Activated CD8-positive, alpha-beta memory T cell treated with anti-CD3 and anti-CD28 coated beads, Interleukin-2, amount 50 U/mL, for 24 hours (primary cell): ENCODE data around the gene KIAA1217.
"Not testable (repeated sequence)": the region's sequence is repeated elsewhere in the genome, so short reads cannot be mapped to it uniquely, and the experiment has no call there.

Experiments used
- DNase-seq: peaks from one replicate; pipeline ENCODE4 v3.0.0-alpha.2; 2020; ENCODE audit errors: extremely low read depth

The KIAA1217 gene

DNA sequence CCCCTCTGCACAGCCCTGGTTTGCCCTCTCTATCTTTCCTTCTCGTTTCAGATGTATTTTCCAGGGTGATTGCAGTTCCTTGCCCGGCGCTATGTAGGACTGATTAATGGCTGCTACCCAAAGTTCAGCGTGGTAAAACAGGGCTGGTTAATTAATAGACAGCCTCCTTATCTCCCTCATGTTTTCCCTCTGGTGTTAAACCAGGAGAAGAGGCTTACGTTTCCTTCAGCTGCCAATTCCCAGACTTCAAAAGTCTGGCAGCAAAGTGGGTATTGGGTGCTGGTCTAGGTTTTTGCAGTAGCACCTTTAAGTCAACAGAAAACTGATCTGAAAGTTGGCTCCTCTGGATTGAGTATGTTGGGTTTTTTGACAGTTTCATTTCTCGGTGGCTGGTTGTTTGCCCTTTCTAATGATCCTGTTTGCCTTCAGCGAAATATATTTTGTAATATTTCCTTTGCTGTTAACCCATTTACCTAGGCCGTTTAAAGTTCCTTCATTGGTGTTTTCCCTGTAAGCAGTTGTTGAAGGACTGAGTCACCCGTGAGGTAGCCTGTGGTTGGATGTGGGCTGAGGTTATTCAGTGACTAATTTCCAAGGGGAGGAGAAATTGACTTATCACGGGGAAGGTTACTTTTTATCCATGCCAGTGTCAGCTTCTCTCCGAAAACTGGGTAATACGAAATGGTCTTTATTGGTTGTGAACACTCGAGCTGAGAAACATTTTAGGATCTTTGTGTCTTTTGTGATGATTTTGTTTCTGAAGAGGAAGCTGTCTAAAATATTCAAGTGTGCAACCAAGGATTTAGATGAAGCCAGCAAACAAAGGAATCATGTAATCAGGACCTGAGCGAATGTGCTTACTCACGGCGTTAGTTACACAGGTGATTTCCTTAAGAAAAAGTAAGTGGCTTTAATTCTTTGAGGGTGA is 257.2 kb downstream of the KIAA1217 start:
- DNase-seq = no peak

DNA sequence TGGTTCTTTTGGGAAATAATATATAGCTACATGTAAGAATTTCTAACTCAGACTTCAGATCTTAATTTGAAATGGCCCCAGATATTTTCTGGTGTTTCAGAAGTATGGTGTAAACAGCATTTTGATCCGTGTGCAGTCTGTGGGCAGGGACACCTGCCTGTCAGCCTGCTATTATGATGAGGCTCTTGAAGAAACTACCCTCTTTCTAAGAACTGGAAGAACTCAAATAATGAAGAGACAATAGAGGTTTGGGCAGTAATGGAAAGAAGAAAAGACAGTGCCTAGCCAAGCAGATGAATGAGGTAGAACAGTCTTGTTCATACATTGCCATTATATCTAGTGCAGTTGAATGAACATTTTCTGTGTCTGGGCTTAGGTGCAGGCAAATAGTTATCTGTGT is 258.2 kb downstream of the KIAA1217 start:
- no peak for DNase-seq

DNA sequence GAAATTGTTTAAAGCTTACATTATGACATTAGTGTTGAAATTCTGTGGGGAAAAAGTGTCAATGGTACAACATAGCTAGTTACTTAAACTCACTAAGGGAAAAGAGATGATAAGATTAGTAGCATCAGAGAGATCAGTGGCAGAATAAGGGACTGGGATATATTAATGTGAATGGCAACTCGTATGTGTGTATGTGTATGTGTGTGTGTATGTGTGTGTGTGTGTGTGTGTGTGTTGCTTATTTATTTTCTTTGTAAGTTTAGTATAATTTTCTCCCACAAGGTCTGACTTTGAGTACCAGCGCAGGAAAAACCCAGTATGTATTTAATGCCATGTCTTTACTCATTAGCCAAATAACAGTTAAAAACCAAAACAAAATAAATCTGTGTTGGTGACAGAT is 258.7 kb downstream of the KIAA1217 start:
- no peak for DNase-seq

DNA sequence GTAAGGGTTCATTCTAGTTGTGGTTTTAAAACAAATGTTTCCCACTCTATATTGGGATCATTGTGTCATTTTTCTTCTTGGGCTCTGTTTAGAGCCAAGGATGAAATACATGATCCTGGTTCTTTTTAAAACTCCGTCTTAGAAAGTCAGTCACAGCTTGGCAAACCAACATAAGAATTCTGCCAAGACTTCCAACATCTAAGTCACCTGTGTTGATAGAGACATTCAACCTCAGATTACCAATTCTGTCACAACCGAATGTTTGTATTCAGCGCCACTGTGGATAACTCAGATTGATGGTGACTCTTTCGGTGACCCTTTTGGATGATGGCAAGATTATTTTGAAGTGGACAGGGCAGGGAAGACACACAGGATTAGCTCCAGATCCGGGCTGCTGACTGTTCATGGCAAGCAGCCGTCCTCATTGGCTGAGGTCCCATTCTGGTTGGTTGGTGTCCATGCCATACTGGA is 259.4 kb downstream of the KIAA1217 start:
- no peak for DNase-seq

DNA sequence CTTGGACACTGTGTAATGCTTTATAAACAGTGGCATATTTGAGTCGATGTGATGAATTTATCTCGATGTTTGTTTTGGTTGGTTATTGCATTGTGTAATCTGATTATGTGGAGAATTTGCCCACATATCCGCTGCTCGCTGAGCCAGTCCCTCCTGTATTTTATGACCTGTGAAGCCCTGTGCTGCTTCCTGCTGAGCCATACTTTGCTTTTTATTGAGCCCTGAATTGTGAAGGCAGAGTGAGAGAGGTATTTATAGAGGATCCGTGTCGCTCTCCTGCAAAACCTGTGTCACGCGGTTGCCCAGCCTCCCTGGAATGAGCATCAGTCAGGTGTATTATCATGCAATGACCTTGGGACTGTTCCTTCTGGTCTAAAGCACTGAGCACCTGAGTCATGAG is 261.1 kb downstream of the KIAA1217 start:
- DNase-seq = no peak

DNA sequence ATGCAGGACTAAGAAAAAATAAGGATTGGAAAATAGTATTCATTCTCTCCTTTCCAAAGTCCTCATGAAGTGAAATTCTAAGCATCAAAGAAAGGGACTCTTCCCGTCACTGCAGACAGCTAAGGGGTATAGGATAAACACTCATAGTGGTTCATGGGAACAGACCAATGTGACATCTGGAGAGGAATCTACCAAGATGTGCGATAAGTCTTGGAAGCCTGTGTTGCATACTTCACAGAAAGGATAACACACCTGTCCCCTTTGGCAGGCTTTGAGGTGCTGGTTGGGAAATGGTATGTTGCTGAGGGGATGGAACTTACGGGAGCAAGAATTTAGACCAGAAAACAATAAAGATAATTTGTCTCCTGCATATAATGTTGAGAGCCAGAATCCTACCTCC is 266.7 kb downstream of the KIAA1217 start:
- no peak for DNase-seq

DNA sequence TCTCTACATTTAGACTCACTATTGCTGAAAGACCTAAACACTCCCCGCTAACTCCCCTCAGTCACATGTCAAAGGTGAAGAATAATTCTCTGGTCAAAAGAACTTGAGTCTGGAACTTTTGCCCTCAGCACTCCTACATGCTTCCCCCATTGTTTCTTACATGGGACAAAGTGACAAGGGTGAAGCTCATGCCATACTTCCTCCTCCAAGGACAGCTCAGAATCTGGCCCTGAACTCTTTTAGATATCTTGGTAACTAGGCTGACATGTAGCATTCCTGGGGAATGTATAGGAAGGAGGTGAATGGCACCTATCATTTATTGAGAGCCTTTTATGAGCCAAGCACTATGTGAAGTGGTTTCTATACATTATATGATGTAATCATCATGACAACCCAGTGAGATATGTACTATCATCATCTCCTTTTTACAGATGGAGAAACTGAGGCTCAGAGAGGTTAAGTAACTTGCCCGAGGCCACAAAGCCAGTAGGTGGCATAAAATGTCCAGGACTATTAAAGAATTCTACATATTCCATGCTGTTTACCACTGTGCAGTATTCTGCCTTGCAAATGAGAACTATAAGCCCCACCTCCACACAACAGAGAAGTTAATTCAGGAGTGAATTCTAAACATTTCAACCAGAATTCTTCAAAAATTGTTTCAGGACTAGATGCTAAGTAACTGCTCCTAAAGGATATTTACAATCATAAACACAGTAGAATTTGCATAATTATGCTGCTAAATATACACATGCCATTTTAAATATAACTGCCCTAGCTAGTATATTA is 268.2 kb downstream of the KIAA1217 start:
- no peak for DNase-seq

DNA sequence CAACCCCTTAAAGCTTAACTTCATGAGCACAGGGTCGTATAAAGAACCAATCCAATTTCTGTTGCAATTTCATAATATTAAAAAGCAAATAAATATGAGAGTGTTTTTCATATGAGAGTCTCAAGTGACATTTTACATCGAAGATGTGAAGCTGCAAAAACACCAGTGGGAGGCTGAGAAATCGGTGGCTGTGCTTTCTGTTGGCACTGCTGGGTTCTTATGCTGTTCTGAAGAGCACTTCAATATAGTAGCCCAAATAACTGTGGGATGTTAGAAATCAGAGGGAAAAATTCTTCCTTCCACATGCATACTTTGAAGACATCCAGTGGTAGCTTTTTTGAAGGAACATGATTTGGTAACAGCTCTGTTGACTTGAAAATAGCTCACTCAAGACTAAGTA is 269.0 kb downstream of the KIAA1217 start:
- DNase-seq = no peak

DNA sequence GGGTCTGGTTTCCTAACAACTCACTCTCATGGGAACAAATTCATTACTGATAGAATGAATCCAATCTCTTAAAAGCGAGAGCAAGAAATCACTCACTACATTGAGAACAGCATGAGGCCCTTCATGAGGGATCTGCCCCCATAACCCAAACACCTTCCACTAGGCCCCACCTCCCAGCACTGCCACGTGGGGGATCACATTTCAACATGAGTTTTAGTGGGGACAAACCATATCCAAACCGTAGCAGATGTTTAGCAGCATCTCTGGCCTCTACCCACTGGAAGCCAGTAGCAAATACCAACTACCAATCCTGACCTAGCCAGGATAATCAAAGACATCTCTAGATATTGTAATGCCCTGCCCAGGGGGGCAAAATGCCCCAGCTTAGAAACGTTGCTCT is 270.9 kb downstream of the KIAA1217 start:
- no peak for DNase-seq

DNA sequence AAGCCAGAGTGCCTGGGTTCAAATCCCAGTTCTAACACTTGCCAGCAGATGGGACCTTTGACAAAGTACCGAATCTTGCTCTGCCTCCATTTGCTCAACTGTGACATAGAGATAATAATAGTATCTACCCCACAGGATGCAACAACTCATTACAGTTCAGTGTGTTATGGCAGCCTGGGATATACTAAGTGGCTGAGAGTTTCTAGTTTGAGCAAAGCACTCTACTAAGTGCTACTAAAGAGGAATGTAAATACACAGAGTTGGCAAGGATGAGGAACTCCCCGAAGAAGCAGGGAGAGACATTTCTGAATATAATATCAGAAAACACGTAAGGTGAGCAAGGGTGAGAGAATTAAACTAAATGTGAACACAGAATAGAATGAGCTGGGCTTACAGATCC is 271.5 kb downstream of the KIAA1217 start:
- DNase-seq = no peak

DNA sequence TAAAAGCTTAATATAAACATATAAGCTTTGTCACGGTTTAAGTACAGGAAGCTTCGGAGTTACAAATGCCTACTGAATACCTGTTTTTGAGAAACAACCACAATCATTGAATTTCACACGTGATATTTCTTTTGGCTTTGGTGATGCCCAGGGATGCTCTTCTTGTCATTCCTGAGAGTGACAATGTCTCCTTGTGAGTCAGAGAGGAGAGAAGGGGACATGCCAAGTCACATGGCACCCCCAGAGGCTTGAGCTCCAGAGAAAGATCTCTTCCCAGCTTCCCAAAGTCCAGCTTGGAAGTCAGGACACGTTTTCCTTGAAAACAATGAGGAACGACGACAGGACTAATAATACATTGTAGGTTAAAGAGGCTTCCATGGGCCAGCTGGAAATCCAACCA is 272.3 kb downstream of the KIAA1217 start:
- no peak for DNase-seq

DNA sequence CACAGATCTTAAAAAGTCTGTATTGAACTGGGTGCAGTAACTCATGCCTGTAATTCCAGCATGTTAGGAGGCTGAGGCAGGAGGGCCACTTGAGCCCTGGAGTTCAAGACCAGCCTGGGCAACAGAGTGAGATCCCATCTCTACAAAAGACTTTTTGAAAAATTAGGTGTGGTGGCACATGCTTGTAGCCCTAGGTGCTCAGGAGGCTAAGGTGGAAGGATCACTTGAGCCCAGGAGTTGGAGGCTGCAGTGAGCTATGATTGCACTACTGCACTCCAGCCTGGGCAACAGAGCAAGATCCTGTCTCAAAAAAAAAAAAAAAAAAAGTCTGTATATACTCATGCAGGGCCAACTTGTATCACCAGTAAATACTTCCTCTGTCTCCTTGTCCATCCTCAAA is 273.8 kb downstream of the KIAA1217 start:
- DNase-seq = not testable (repeated sequence)

DNA sequence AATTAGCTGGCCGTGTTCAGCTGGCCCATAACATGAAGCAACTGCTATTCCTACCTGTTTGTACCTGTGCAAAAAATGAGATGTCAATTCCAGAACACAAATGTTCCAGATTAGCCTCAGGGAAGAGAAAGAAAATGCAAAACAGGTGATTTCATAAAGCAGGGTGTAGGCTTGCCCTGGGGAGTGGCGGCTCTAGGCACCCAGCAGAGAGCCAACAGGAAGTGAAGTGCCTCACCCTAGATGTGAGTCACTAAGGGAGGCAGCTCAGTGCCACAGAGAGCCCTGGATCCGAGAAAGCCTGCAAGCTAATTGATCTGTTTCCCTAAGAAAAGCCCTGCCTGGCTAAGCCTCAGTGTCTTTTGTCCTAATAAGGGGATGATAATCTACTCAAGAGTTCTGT is 274.8 kb downstream of the KIAA1217 start:
- DNase-seq = no peak

DNA sequence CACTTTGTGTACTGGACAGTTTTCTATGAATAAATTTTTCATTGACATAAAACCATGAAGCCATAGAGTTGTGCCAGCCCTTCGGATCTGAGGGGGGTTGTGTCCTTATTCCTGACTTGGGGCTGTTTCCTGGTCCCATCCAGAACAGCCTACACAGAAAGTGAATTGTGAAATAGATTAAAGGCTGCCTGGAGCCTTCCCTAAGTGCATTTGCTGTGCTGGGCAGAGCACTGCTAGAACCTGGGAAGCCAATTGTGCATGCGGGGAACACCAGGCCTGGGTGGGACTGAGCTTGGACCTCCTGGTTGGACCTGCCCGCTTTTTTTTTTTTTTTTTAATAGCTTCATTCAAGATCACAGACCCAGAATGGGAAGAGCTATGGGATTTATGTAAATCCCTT is 275.8 kb downstream of the KIAA1217 start:
- DNase-seq = no peak

DNA sequence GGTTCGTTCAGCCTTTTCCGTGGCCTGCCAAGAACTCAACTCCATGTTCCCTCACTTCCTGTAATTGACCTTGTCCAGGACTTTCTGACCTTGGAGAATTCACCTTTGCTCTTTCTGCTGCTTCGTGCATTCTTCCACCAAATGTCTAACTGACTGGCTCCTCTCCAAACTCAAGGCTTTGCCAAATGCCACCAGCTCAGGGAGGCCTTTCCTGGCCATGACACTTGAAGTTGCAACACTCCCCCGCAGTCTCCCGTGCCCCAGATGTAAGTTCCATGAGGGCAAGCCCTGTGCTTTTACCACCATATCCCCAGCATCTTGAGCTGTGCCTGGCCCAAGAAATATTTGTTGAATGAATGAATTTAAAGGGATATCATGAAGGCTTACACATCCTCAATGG is 276.4 kb downstream of the KIAA1217 start:
- no peak for DNase-seq

DNA sequence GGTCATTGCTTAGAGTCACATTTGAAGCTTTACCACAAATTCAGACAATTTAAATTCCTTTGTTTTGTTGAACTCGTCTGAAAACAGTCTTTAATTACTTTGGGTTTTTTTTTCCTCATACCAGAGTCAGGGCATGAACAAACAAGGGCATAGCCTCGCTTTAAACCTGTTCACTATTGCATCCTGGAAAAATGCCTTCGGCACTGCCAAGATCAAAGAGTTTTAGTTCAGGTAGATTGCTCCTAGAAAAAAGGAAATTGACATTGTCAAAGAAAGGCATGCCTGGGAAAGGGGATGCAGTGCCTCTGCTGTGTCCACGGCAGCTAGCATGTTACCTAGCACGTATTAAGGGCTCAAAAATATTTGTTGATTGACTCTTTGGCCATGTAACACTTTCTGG is 279.7 kb downstream of the KIAA1217 start:
- DNase-seq = no peak

DNA sequence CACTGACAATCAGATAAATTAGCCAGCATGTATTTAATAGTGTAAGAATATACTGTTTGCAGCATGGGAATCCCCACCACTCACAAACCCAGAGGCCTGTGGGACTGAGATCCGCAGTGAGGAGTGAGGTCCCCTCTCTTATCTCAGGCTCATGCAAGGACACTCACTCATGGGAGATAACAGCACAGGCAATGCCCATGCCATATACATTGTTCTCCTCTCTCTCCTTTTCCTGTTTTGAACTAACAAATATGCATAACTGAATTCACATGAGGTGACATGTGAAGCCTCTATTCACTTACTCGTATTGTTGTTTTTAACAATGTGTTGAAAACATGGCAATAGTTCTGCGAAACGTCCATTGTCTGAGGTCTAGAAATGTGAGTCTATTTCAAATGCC is 284.2 kb downstream of the KIAA1217 start:
- no peak for DNase-seq

DNA sequence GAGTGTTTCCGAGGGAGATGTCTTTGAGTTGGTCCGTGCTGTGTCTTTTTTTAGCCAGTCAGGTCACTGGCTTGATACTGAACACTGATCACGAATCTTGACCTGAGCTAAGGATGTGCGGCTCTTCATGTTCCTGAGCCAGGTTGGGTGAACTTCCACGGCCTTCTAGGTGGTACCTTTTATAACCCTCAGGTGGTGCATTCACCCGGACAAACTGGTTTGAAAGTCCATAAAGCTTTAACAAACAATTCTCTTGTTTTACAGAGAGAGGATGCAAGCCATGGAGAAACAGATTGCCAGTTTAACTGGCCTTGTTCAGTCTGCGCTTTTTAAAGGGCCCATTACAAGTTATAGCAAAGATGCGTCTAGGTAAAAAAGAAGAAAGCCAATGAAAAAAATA is 285.3 kb downstream of the KIAA1217 start:
- DNase-seq = no peak

DNA sequence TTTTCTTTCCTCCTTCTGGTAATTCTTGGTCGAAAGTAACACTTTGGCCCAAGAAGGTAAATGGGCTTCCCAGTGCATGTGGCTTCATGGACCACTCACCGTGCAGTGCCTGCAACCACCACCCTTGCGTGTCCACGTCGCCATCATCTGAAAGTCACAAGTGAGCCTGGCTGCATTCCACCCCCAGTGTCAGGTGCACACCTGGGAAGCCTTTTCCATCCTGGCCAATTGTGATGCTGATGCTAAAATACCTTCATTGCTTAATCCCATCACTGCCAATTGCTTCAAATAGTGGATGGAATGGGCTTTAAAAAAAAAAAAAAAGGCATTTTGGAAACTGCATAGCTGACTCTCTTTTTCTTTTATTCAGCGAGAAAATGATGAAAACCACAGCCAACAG is 285.8 kb downstream of the KIAA1217 start:
- DNase-seq = no peak

DNA sequence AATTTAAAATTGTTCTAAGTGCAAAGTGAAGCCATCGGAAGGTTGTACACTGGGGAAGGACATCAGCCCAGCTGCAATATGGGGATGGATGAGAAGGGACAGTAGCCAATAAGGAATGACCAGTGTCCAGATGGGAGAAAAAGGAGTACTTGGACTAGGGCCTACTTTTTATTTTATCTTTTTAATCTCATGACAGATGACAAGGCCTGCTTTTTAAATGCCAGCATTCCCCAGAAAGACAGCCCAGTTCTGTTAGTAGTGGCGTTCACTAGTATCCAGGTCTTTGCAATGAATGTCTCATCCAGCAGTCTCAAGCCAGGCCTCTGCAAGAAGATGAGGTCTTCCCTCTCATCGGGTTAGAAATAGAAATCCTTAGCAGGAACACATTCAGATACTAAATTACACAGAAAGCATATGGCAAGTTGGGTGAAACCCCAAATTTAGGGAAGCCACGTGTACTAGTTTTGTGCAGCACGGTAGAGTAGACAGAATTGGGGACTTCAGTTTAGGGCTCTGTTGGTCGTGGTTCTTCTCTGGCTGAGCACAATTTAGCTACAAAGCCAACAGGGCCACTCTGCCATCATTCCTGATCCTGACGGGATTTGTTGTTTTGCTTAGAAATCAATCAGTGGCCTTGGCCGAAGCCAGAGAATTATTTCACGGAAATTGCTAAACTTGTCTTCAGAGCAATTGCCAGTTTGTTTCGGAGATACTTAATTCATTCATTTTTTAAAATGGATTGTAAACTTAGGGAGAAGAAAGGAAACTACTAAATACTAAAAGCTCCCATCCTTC is 286.9 kb downstream of the KIAA1217 start:
- no peak for DNase-seq

DNA sequence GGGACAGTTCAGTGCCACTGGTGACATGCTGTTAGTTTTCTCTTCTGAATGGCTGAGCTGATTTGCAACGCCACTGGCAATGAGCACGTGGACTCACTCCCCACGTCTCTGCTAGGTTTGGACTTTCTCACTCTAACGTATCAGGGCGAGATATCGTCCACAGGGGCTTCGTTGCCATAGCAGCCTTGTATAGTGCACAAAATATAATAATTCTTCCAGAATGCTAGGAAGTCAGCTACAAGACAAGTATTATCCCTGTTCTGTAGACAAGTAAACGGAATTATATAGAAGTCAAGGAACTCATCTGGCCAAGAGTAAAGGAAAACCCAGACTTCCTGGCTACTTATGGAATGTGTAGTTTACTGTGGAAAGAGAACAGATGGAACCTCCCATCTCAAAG is 288.0 kb downstream of the KIAA1217 start:
- no peak for DNase-seq

DNA sequence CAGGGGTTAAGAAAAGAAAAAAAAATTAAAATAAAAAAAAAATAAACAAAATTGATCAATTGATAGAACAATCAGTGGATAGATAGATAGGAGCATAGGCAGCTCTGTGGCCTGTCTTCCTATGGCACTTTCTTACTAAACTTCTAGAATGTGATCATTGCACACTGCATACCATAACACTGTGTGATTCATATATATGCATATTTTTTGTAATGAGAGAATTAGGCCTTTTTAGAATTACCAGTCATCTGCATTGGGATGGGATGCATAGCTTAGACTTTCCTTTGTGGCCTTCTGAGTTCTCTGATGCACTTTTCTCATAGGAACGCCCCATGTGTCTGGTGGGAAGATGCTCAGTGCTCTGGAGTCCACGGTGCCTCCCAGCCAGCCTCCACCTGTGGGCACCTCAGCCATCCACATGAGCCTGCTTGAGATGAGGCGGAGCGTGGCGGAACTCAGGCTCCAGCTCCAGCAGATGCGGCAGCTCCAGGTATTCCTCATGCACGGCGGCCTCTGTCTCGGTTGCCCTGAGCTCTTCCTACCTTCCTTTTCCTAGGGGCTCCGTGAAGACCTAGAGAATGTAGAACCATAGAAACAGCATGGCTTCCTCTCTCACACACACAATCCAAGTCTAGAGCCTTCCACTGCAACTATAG is 292.2 kb downstream of the KIAA1217 start:
- no peak for DNase-seq
